HEK293 (cell line): ENCODE data around the gene APOBEC3H.

Experiments used
- CTCF ChIA-PET: fragments of 350-600 bp; formaldehyde crosslinking; extraction: SDS; loops from one replicate; lab custom pipeline; 2021; ENCODE audit warnings: antibody characterized with exemption; lab: Yijun Ruan, JAX
- POLR2A ChIA-PET: fragments of 300-600 bp; formaldehyde crosslinking; extraction: SDS; loops from one replicate; lab custom pipeline; 2020; ENCODE audit warnings: antibody characterized with exemption, inconsistent platforms; lab: Yijun Ruan, JAX
- H3K27ac ChIP-seq: fragments of 200-500 bp; sonication (Bioruptor generic); 2 replicates; pipeline ENCODE4 v1.5.1; 2014; ENCODE audit warnings: low read depth, low read length, control low read depth, inconsistent platforms; ENCODE audit errors: extremely low read depth
- H3K36me3 ChIP-seq, 2 experiments: fragments of 200-500 bp in 1 of 2; sonication (Bioruptor generic) in 1 of 2; 1 replicate in 1 of 2; 2 replicates in 1 of 2; pipeline ENCODE4 v1.5.1; 2014 to 2017; ENCODE audit warnings: inconsistent platforms in 2 of 2, low read length in 2 of 2; ENCODE audit not compliant: control insufficient read depth in 2 of 2, insufficient read depth in 1 of 2
- H3K4me1 ChIP-seq: fragments of 200-500 bp; sonication (Bioruptor generic); 2 replicates; pipeline ENCODE4 v1.5.1; 2014; ENCODE audit warnings: mild to moderate bottlenecking, low read length, inconsistent platforms; ENCODE audit not compliant: control insufficient read depth, insufficient read depth
- H3K4me3 ChIP-seq: 2 replicates; pipeline ENCODE4 v1.5.1; 2011; ENCODE audit warnings: low read depth, mild to moderate bottlenecking, control low read depth, low read length, moderate library complexity
- H3K9me3 ChIP-seq: fragments of 200-500 bp; sonication (Bioruptor generic); 2 replicates; pipeline ENCODE4 v1.5.1; 2014; ENCODE audit warnings: low read depth, low read length, inconsistent platforms; ENCODE audit not compliant: control insufficient read depth, insufficient read depth
- AEBP2 ChIP-seq: fragments of 450-650 bp; formaldehyde crosslinking; IDR thresholded peaks from 2 replicates; pipeline ENCODE4 v1.5.1; 2016; ENCODE audit warnings: missing biosample characterization, missing genetic modification characterization, borderline replicate concordance
- KLF10 ChIP-seq: fragments of 450-650 bp; IDR thresholded peaks from 2 replicates; pipeline ENCODE4 v1.5.1; 2018; ENCODE audit warnings: missing biosample characterization, mild to moderate bottlenecking, missing genetic modification characterization
- PRDM6 ChIP-seq: fragments of 450-650 bp; formaldehyde crosslinking; IDR thresholded peaks from 2 replicates; pipeline ENCODE4 v1.5.1; 2017; ENCODE audit warnings: missing biosample characterization, missing genetic modification characterization
- SCRT1 ChIP-seq: fragments of 450-650 bp; formaldehyde crosslinking; IDR thresholded peaks from 2 replicates; pipeline ENCODE4 v1.5.1; 2016; ENCODE audit warnings: missing biosample characterization, missing genetic modification characterization, borderline replicate concordance
- ZNF223 ChIP-seq: fragments of 450-650 bp; formaldehyde crosslinking; IDR thresholded peaks from 2 replicates; pipeline ENCODE4 v1.5.1; 2016; ENCODE audit warnings: missing biosample characterization, missing genetic modification characterization
- ZNF274 ChIP-seq, 2 experiments: fragments of 200-500 bp in 1 of 2; fragments of 450-650 bp in 1 of 2; sonication (Bioruptor generic) in 1 of 2; formaldehyde crosslinking in 1 of 2; IDR thresholded peaks; 2 replicates each; pipeline versions ENCODE4 v1.5.1 to v1.6.1; 2014 to 2016; ENCODE audit warnings: borderline replicate concordance in 1 of 2, inconsistent platforms in 1 of 2, low read length in 1 of 2, missing biosample characterization in 1 of 2, missing genetic modification characterization in 1 of 2
- ZNF549 ChIP-seq: fragments of 450-650 bp; IDR thresholded peaks from 2 replicates; pipeline ENCODE4 v1.5.1; 2018; ENCODE audit warnings: missing biosample characterization, missing genetic modification characterization, mild to moderate bottlenecking, inconsistent platforms, moderate library complexity
- ZNF677 ChIP-seq: fragments of 450-650 bp; IDR thresholded peaks from 2 replicates; pipeline ENCODE4 v1.5.0; 2018; ENCODE audit warnings: missing biosample characterization, mild to moderate bottlenecking, missing genetic modification characterization, moderate library complexity
- ZNF692 ChIP-seq: fragments of 450-650 bp; formaldehyde crosslinking; IDR thresholded peaks from 2 replicates; pipeline ENCODE4 v1.5.1; 2016; ENCODE audit warnings: missing biosample characterization, missing genetic modification characterization
- ZSCAN18 ChIP-seq: fragments of 450-650 bp; formaldehyde crosslinking; IDR thresholded peaks from 2 replicates; pipeline ENCODE4 v1.5.1; 2016; ENCODE audit warnings: missing biosample characterization, missing genetic modification characterization

APOBEC3H gene

GRCh38 chr22:39090426-39091064 is 6.5 kb upstream of the APOBEC3H start:
- ChIA-PET POLR2A (no interaction called here), CTCF (interaction anchor here (0.6 kb wide), 1 partner anchor 119 kb away, joined by 3 read pairs; no protein-coding TSS in a partner anchor)
- Histone ChIP-seq H3K9me3 (no peaks in the 10 kb centered on the region), H3K36me3 (no peaks in the 10 kb centered on the region), H3K27ac (no peak overlapping the region), H3K4me1 (0 out of 2 replicates have a peak, but pooled peaks cover 2% of the 10 kb centered on the region), H3K4me3 (no peak overlapping the region)
- TF ChIP-seq ZNF692 (tag by site-specific recombination) (no peak), ZNF274 (IDR thresholded peaks at IDR 0.05; ENCODE audit: low read length) (no peak), ZNF274 (tag by site-specific recombination; IDR thresholded peaks at IDR 0.05; ENCODE audit: borderline replicate concordance) (no peak), ZSCAN18 (no peak), ZNF223 (tag by site-specific recombination) (no peak), SCRT1 (tag by site-specific recombination) (no peak), PRDM6 (tag by site-specific recombination) (no peak), ZNF549 (tag by site-specific recombination) (no peak), KLF10 (tag by site-specific recombination) (no peak), AEBP2 (no peak)

GRCh38 chr22:39091126-39092081 is 5.6 kb upstream of the APOBEC3H start:
- Histone ChIP-seq H3K4me1 (0 out of 2 replicates have a peak, but pooled peaks cover 2% of the 10 kb centered on the region), H3K4me3 (no peak overlapping the region), H3K27ac (no peak overlapping the region), H3K36me3 (no peaks in the 10 kb centered on the region), H3K9me3 (no peaks in the 10 kb centered on the region)
- CTCF ChIA-PET = interaction anchor here (0.6 to 1.7 kb wide), 2 partner anchors 120 to 222 kb away, joined by 3 read pairs; no protein-coding TSS in a partner anchor
- POLR2A ChIA-PET = no interaction called here
- no peak for TF ChIP-seq ZNF677
